Smooth muscle cell (in vitro differentiated cells): Measurements from ENCODE around the gene PPP1R13B. TPM values are rescaled to one million over a fixed set of nuclear protein-coding genes. Genes with fewer than 3 reads are reported as not detected.

Experiments
- DNase-seq: peaks from one replicate; lab custom pipeline; 2025; ENCODE audit not compliant: unreplicated experiment; lab: John Stamatoyannopoulos, UW
- H2AFZ ChIP-seq: fragments of 200-600 bp; sonication (generic); 2 replicates; pipeline ENCODE4 v1.6.0; 2016; ENCODE audit warnings: antibody characterized with exemption, low read depth, mild to moderate bottlenecking
- H3F3A ChIP-seq: fragments of 200-600 bp; sonication (generic); 2 replicates; pipeline ENCODE4 v1.6.0; 2017; ENCODE audit warnings: antibody characterized with exemption, low read depth
- H3K27ac ChIP-seq: fragments of 200-600 bp; sonication (generic); 2 replicates; pipeline ENCODE4 v1.5.1; 2016; ENCODE audit warnings: low read depth, mild to moderate bottlenecking
- H3K27me3 ChIP-seq: fragments of 200-600 bp; sonication (generic); 2 replicates; pipeline ENCODE4 v1.6.1; 2016; ENCODE audit warnings: low read depth, mild to moderate bottlenecking
- H3K36me3 ChIP-seq: fragments of 200-600 bp; sonication (generic); 2 replicates; pipeline ENCODE4 v1.5.1; 2016; ENCODE audit warnings: low read depth
- H3K4me1 ChIP-seq: fragments of 200-600 bp; sonication (generic); 2 replicates; pipeline ENCODE4 v1.5.1; 2016; ENCODE audit warnings: low read depth
- H3K4me2 ChIP-seq: fragments of 200-600 bp; sonication (generic); 2 replicates; pipeline ENCODE4 v1.6.0; 2016; ENCODE audit warnings: mild to moderate bottlenecking
- H3K4me3 ChIP-seq: fragments of 200-600 bp; sonication (generic); 2 replicates; pipeline ENCODE4 v1.5.1; 2016; ENCODE audit warnings: mild to moderate bottlenecking
- H3K79me2 ChIP-seq: fragments of 200-600 bp; sonication (generic); 2 replicates; pipeline ENCODE4 v1.6.0; 2016; ENCODE audit warnings: low read depth, mild to moderate bottlenecking
- H3K9ac ChIP-seq: fragments of 200-600 bp; sonication (generic); 2 replicates; pipeline ENCODE4 v1.6.0; 2016; ENCODE audit warnings: low read depth
- H3K9me3 ChIP-seq: fragments of 200-600 bp; sonication (generic); replicated peaks from 2 replicates; pipeline ENCODE4 v1.5.1; 2016; ENCODE audit warnings: low read depth
- H4K20me1 ChIP-seq: fragments of 200-600 bp; sonication (generic); 2 replicates; pipeline ENCODE4 v1.6.0; 2016; ENCODE audit warnings: low read depth
- CTCF ChIP-seq: fragments of 200-600 bp; sonication (generic); IDR thresholded peaks from 2 replicates; pipeline ENCODE4 v1.5.1; 2017; ENCODE audit warnings: borderline replicate concordance, mild to moderate bottlenecking, antibody characterized with exemption; ENCODE audit not compliant: insufficient read depth, poor library complexity, severe bottlenecking
- WGBS: methylation state at CpG from one replicate; pipeline ENCODE4 v1.1.7; 2016; ENCODE audit warnings: low lambda C conversion rate; 5-methylcytosine and 5-hydroxymethylcytosine counted together
- polyA plus RNA-seq: library from polyadenylated mRNA; unstranded; fragments of >200 nt; fragmentation: Nextera tagmentation; extraction: Ambion mirVana; gene quantifications from 2 replicates; pipeline ENCODE4 v1.2.1, GENCODE V29; 2016
- total RNA-seq: library from RNA; depleted of rRNA; stranded (reverse); fragments of >200 nt; gene quantifications from 2 replicates; pipeline ENCODE4 v1.2.3, GENCODE V29; 2014

PPP1R13B gene
- total and polyA plus RNA-seq, 2 experiments from 2014 or later = 2.3 to 4.3 TPM

GRCh38 chr14:103892247-103892646, 44.9 kb upstream of the PPP1R13B start:
- 88% methylated on average over 8 of the region's 8 CpGs for WGBS
- H3K4me3 ChIP-seq = no peak overlapping the region
- H3K9ac ChIP-seq = no peak overlapping the region
- H3K4me2 ChIP-seq = no peak overlapping the region
- no peaks in the 10 kb centered on the region for H3F3A ChIP-seq
- no peaks in the 10 kb centered on the region for H3K9me3 ChIP-seq
- no peaks in the 10 kb centered on the region for H3K4me1 ChIP-seq
- TF ChIP-seq CTCF = no peak
- no peak overlapping the region for H2AFZ ChIP-seq
- H3K27me3 ChIP-seq = no peaks in the 10 kb centered on the region
- DNase-seq = no peak
- no peaks in the 10 kb centered on the region for H4K20me1 ChIP-seq
- no peak overlapping the region for H3K27ac ChIP-seq
- H3K36me3 ChIP-seq = no peaks in the 10 kb centered on the region
- H3K79me2 ChIP-seq = no peaks in the 10 kb centered on the region

GRCh38 chr14:103891667-103892215, 44.4 kb upstream of the PPP1R13B start:
- Histone ChIP-seq H3K27ac (no peak overlapping the region), H4K20me1 (no peaks in the 10 kb centered on the region), H2AFZ (no peak overlapping the region), H3K79me2 (no peaks in the 10 kb centered on the region), H3F3A (no peaks in the 10 kb centered on the region), H3K9ac (no peak overlapping the region), H3K4me1 (no peaks in the 10 kb centered on the region), H3K9me3 (no peaks in the 10 kb centered on the region), H3K4me3 (no peak overlapping the region), H3K4me2 (no peak overlapping the region), H3K36me3 (no peaks in the 10 kb centered on the region), H3K27me3 (no peaks in the 10 kb centered on the region)
- TF ChIP-seq CTCF = no peak
- WGBS = 91% methylated on average over 15 of the region's 15 CpGs
- DNase-seq = no peak

- Histone ChIP-seq H3K4me3 (no peak overlapping the region), H3K9me3 (no peaks in the 10 kb centered on the region), H3F3A (no peaks in the 10 kb centered on the region), H3K27me3 (no peaks in the 10 kb centered on the region), H3K36me3 (no peaks in the 10 kb centered on the region), H3K27ac (no peak overlapping the region), H2AFZ (no peak overlapping the region), H3K4me1 (no peaks in the 10 kb centered on the region), H4K20me1 (no peaks in the 10 kb centered on the region), H3K9ac (no peak overlapping the region), H3K79me2 (no peaks in the 10 kb centered on the region), H3K4me2 (no peak overlapping the region)
- WGBS = 95% methylated on average over 18 of the region's 18 CpGs
- no peak for TF ChIP-seq CTCF
- DNase-seq = no peak
Measured at GRCh38 chr14:103890821-103891666, 43.7 kb upstream of the PPP1R13B start.
